Measurements from ENCODE around the gene SLCO3A1. TPM values are rescaled to one million over a fixed set of nuclear protein-coding genes. Genes with fewer than 3 reads are reported as not detected.

The SLCO3A1 gene
- total and polyA plus RNA-seq, 2 of the 8 experiments (the other 6 are each of a cell fraction or from before 2014, with no cell fraction given), result 15.1 to 20.4 TPM

- Histone ChIP-seq H4K91ac (replicated peaks; ENCODE audit: insufficient read length, low read length) (no peak overlapping the region), H3K4me1 (replicated peaks in 1 of 4; ENCODE audit: control insufficient read depth in 3 of 4, insufficient read depth in 4 of 4, low read length in 3 of 4) (peaks cover 20 to 38% (median 29%) of the 10 kb centered on the region in 4 experiments), H3K18ac (ENCODE audit: extremely low read depth, low read length) (no peak overlapping the region), H3K27me3 (replicated peaks in 1 of 4; ENCODE audit: control insufficient read depth in 3 of 4, extremely low read depth in 1 of 4, insufficient read depth in 3 of 4, low read length in 3 of 4) (no peaks in the 10 kb centered on the region), H4K8ac (ENCODE audit: extremely low read depth, insufficient read depth, low read length) (no peak overlapping the region), H3K9me3 (ENCODE audit: insufficient read depth in 2 of 2, low read depth in 1 of 2, low read length in 1 of 2) (peaks cover 8 to 10% of the 10 kb centered on the region in 2 experiments), H3K79me2 (ENCODE audit: control insufficient read depth in 1 of 2, insufficient read depth in 2 of 2, low read length in 2 of 2) (no peaks in the 10 kb centered on the region), H3K27ac (ENCODE audit: low read depth, low read length) (peak overlapping the region; percentile 41; the same call in 1 of the 2 replicates), H3K4me2 (ENCODE audit: insufficient read depth in 1 of 2, low read depth in 2 of 2, low read length in 2 of 2) (peak overlapping the region; percentile 58; a peak in 2 of 4 replicates), H3K14ac (ENCODE audit: insufficient read length) (no peak overlapping the region), H3K4ac (replicated peaks; ENCODE audit: insufficient read length, low read depth, low read length) (no peak overlapping the region), H4K5ac (ENCODE audit: insufficient read length, low read depth, low read length) (no peak overlapping the region), H3K79me1 (ENCODE audit: low read depth, low read length) (no peaks in the 10 kb centered on the region), H2AFZ (ENCODE audit: low read length) (no peak overlapping the region), H3K23me2 (ENCODE audit: low read depth, low read length) (no peaks in the 10 kb centered on the region), H2AK5ac (ENCODE audit: low read depth, low read length) (no peak overlapping the region), H3K23ac (ENCODE audit: insufficient read length) (no peak overlapping the region), H3K9ac (replicated peaks in 1 of 4; ENCODE audit: extremely low read depth in 1 of 4, low read depth in 3 of 4, low read length in 3 of 4) (no peak overlapping the region), H4K20me1 (replicated peaks in 1 of 2; ENCODE audit: control insufficient read depth in 1 of 2, insufficient read depth in 2 of 2, low read length in 2 of 2) (no peaks in the 10 kb centered on the region), H3K4me3 (ENCODE audit: extremely low read depth in 1 of 4, insufficient read depth in 2 of 4, low read depth in 3 of 4, low read length in 4 of 4) (peak overlapping the region in 1 of 4 experiments; percentile 44; a peak in 1 of 8 replicates), H2BK20ac (ENCODE audit: low read length) (peak overlapping the region; percentile 68; the same call in 1 of the 2 replicates), H2BK120ac (replicated peaks; ENCODE audit: low read depth, low read length) (peak overlapping the region; percentile 25), H2BK15ac (ENCODE audit: low read length) (no peak overlapping the region), H3K36me3 (ENCODE audit: control insufficient read depth in 2 of 4, insufficient read depth in 4 of 4, low read length in 3 of 4) (peaks cover 0 to 16% (median 0%) of the 10 kb centered on the region in 4 experiments; a peak in 2 of 8 replicates), H2BK12ac (ENCODE audit: low read depth, low read length) (peak overlapping the region; percentile 23; the same call in 1 of the 2 replicates), H3K56ac (replicated peaks; ENCODE audit: insufficient read length, low read depth, low read length) (no peak overlapping the region), H2BK5ac (ENCODE audit: low read depth, low read length) (peak overlapping the region; percentile 36; the same call in 1 of the 2 replicates)
- POLR2A ChIA-PET (ENCODE audit: partially characterized antibody), result interaction anchor here (0.6 to 1.3 kb wide), 5 partner anchors 11 to 42 kb away, joined by 3 to 8 read pairs (median 3); no protein-coding TSS in a partner anchor
- DNase-seq (ENCODE audit: low read depth in 1 of 2, low spot score in 2 of 2) (no peak), FAIRE-seq (no peak)
- CTCF ChIA-PET (ENCODE audit: partially characterized antibody), result interaction anchor here (0.7 to 1.3 kb wide), 4 partner anchors 9 to 71 kb away, joined by 3 to 5 read pairs (median 4); no protein-coding TSS in a partner anchor
- WGBS, 2 experiments (ENCODE audit: extremely low coverage in 1 of 2, insufficient coverage in 1 of 2, insufficient read length in 1 of 2, insufficient replicate concordance in 2 of 2, low coverage in 1 of 2, low lambda C conversion rate in 2 of 2, missing lambda C conversion rate in 1 of 2), result 85% methylated on average over 3 of the region's 3 CpGs; no CpG with 5 or more reads in 1 of the 2 experiments
- TF ChIP-seq POLR2AphosphoS5 (IDR thresholded peaks at IDR 0.05; ENCODE audit: low read depth, low read length) (no peak), HDAC6 (IDR thresholded peaks at IDR 0.05; ENCODE audit: low read depth, low read length) (no peak), EZH2 (IDR thresholded peaks at IDR 0.05; ENCODE audit: low read depth, low read length, severe bottlenecking) (no peak), BRCA1 (IDR thresholded peaks at IDR 0.05; ENCODE audit: low read depth, low read length) (no peak), JUND (IDR thresholded peaks at IDR 0.05; ENCODE audit: low read length) (no peak), KDM5A (IDR thresholded peaks at IDR 0.05; ENCODE audit: low read length) (no peak), CHD1 (IDR thresholded peaks at IDR 0.05; ENCODE audit: low read depth, low read length) (no peak), MAFK (IDR thresholded peaks at IDR 0.05; ENCODE audit: low read depth, low read length) (no peak), HDAC2 (IDR thresholded peaks at IDR 0.05; ENCODE audit: borderline replicate concordance in 1 of 2, low read depth in 2 of 2, low read length in 2 of 2) (no peak), KDM1A (IDR thresholded peaks at IDR 0.05; ENCODE audit: borderline replicate concordance, low read length) (no peak), TEAD4 (IDR thresholded peaks at IDR 0.05; ENCODE audit: low read depth, low read length) (no peak), CBX5 (IDR thresholded peaks at IDR 0.05; ENCODE audit: low read depth, low read length) (no peak), TCF12 (IDR thresholded peaks at IDR 0.05; ENCODE audit: low read depth, low read length) (no peak), YY1 (IDR thresholded peaks at IDR 0.05; ENCODE audit: low read depth, low read length) (no peak)
Observed at GRCh38 chr15:92118936-92119325, 265.4 kb downstream of the SLCO3A1 start.
